ENCODE results near the gene CDH23. TPM values are rescaled to one million over a fixed set of nuclear protein-coding genes. Genes with fewer than 3 reads are reported as not detected.

Gene CDH23
- total and polyA plus RNA-seq, 4 experiments from 2014 or later = 1.8 to 5.4 (median 3.6) TPM

GRCh38 chr10:71368643-71369042 is 28.1 kb upstream of the CDH23 start:
- Mint-ChIP-seq H3K9me3 (no peaks in the 10 kb centered on the region), H3K4me1 (no peaks in the 10 kb centered on the region), H3K4me3 (no peak overlapping the region), H3K27ac (no peak overlapping the region), H3K36me3 (peaks cover 4 to 7% of the 10 kb centered on the region in 2 donors), H3K27me3 (peaks cover 5 to 12% of the 10 kb centered on the region in 2 donors)
- Histone ChIP-seq H3K27ac (ENCODE audit: low read depth, low read length) (no peak overlapping the region), H3K36me3 (ENCODE audit: insufficient read depth, low read length) (no peaks in the 10 kb centered on the region), H3K4me3 (ENCODE audit: low read length in 2 of 2) (no peak overlapping the region), H3K9me3 (ENCODE audit: control insufficient read depth in 1 of 2, low read length in 2 of 2) (no peaks in the 10 kb centered on the region), H3K4me1 (ENCODE audit: insufficient read depth, low read length) (no peaks in the 10 kb centered on the region), H3K27me3 (ENCODE audit: insufficient read depth, low read length) (no peaks in the 10 kb centered on the region)
- intact Hi-C loops (cut with micrococcal nuclease) = no loop called here
- POLR2A ChIA-PET (ENCODE audit: partially characterized antibody) = interaction anchor here (2.6 kb wide), 1 partner anchor 9 kb away, joined by 8 read pairs; no protein-coding TSS in a partner anchor
- CTCF ChIA-PET (ENCODE audit: partially characterized antibody) = no interaction called here
- no peak for DNase-seq

GRCh38 chr10:71369602-71370001 is 27.1 kb upstream of the CDH23 start:
- ChIA-PET POLR2A (ENCODE audit: partially characterized antibody) (interaction anchor here (2.6 kb wide), 1 partner anchor 8 kb away, joined by 8 read pairs; no protein-coding TSS in a partner anchor), CTCF (ENCODE audit: partially characterized antibody) (interaction anchor here (1.4 kb wide), 1 partner anchor 23 kb away, joined by 3 read pairs; no protein-coding TSS in a partner anchor)
- H3K9me3 ChIP-seq (ENCODE audit: control insufficient read depth in 1 of 2, low read length in 2 of 2) = no peaks in the 10 kb centered on the region
- no peak overlapping the region for H3K27ac ChIP-seq (ENCODE audit: low read depth, low read length)
- Mint-ChIP-seq H3K27ac (no peak overlapping the region), H3K4me3 (no peak overlapping the region), H3K27me3 (peaks cover 5 to 14% of the 10 kb centered on the region in 2 donors), H3K36me3 (peaks cover 0 to 4% of the 10 kb centered on the region in 2 donors), H3K9me3 (no peaks in the 10 kb centered on the region), H3K4me1 (no peaks in the 10 kb centered on the region)
- intact Hi-C loops (cut with micrococcal nuclease) = no loop called here
- no peaks in the 10 kb centered on the region for H3K36me3 ChIP-seq (ENCODE audit: insufficient read depth, low read length)
- H3K27me3 ChIP-seq (ENCODE audit: insufficient read depth, low read length) = no peaks in the 10 kb centered on the region
- no peaks in the 10 kb centered on the region for H3K4me1 ChIP-seq (ENCODE audit: insufficient read depth, low read length)
- no peak overlapping the region for H3K4me3 ChIP-seq (ENCODE audit: low read length in 2 of 2)
- DNase-seq = no peak

GRCh38 chr10:71370031-71370430 is 26.7 kb upstream of the CDH23 start:
- no peaks in the 10 kb centered on the region for H3K36me3 ChIP-seq (ENCODE audit: insufficient read depth, low read length)
- Mint-ChIP-seq H3K36me3 (peaks cover 0 to 3% of the 10 kb centered on the region in 2 donors), H3K4me3 (no peak overlapping the region), H3K9me3 (no peaks in the 10 kb centered on the region), H3K27me3 (peaks cover 5 to 14% of the 10 kb centered on the region in 2 donors), H3K27ac (no peak overlapping the region), H3K4me1 (no peaks in the 10 kb centered on the region)
- intact Hi-C loops (cut with micrococcal nuclease) = no loop called here
- H3K27ac ChIP-seq (ENCODE audit: low read depth, low read length) = no peak overlapping the region
- H3K4me3 ChIP-seq (ENCODE audit: low read length in 2 of 2) = no peak overlapping the region
- H3K27me3 ChIP-seq (ENCODE audit: insufficient read depth, low read length) = no peaks in the 10 kb centered on the region
- CTCF ChIA-PET (ENCODE audit: partially characterized antibody) = interaction anchor here (1.4 to 2.3 kb wide), 2 partner anchors 14 to 23 kb away, joined by 3 to 8 read pairs; no protein-coding TSS in a partner anchor
- H3K9me3 ChIP-seq (ENCODE audit: control insufficient read depth in 1 of 2, low read length in 2 of 2) = no peaks in the 10 kb centered on the region
- POLR2A ChIA-PET (ENCODE audit: partially characterized antibody) = interaction anchor here (2.6 kb wide), 1 partner anchor 7 kb away, joined by 8 read pairs; no protein-coding TSS in a partner anchor
- H3K4me1 ChIP-seq (ENCODE audit: insufficient read depth, low read length) = no peaks in the 10 kb centered on the region
- DNase-seq = no peak

- Histone ChIP-seq H3K4me3 (ENCODE audit: low read length in 2 of 2) (no peak overlapping the region), H3K27me3 (ENCODE audit: insufficient read depth, low read length) (no peaks in the 10 kb centered on the region), H3K9me3 (ENCODE audit: control insufficient read depth in 1 of 2, low read length in 2 of 2) (no peaks in the 10 kb centered on the region), H3K27ac (ENCODE audit: low read depth, low read length) (no peak overlapping the region), H3K36me3 (ENCODE audit: insufficient read depth, low read length) (no peaks in the 10 kb centered on the region), H3K4me1 (ENCODE audit: insufficient read depth, low read length) (no peaks in the 10 kb centered on the region)
- Mint-ChIP-seq H3K27me3 (peaks cover 5 to 14% of the 10 kb centered on the region in 2 donors), H3K4me1 (peaks cover under 1 to 5% (median 1%) of the 10 kb centered on the region in 4 donors), H3K36me3 (no peaks in the 10 kb centered on the region), H3K9me3 (no peaks in the 10 kb centered on the region), H3K4me3 (no peak overlapping the region), H3K27ac (no peak overlapping the region)
- no peak for DNase-seq
- intact Hi-C loops (cut with micrococcal nuclease) = no loop called here
- CTCF ChIA-PET (ENCODE audit: partially characterized antibody) = interaction anchor here (2.3 kb wide), 1 partner anchor 13 kb away, joined by 8 read pairs; no protein-coding TSS in a partner anchor
- POLR2A ChIA-PET (ENCODE audit: partially characterized antibody) = no interaction called here
These were observed 25.0 kb upstream of the CDH23 start for GRCh38 chr10:71371750-71372166.

GRCh38 chr10:71372882-71373495 is 23.7 kb upstream of the CDH23 start:
- intact Hi-C loops (cut with micrococcal nuclease) = no loop called here
- Mint-ChIP-seq H3K27me3 (peaks cover 5 to 14% of the 10 kb centered on the region in 2 donors), H3K27ac (no peak overlapping the region), H3K4me1 (peaks cover 4 to 11% (median 7%) of the 10 kb centered on the region in 4 donors), H3K9me3 (no peaks in the 10 kb centered on the region), H3K36me3 (no peaks in the 10 kb centered on the region), H3K4me3 (no peak overlapping the region)
- H3K4me1 ChIP-seq (ENCODE audit: insufficient read depth, low read length) = no peaks in the 10 kb centered on the region
- H3K4me3 ChIP-seq (ENCODE audit: low read length in 2 of 2) = no peak overlapping the region
- H3K36me3 ChIP-seq (ENCODE audit: insufficient read depth, low read length) = no peaks in the 10 kb centered on the region
- H3K27me3 ChIP-seq (ENCODE audit: insufficient read depth, low read length) = no peaks in the 10 kb centered on the region
- ChIA-PET POLR2A (ENCODE audit: partially characterized antibody) (no interaction called here), CTCF (ENCODE audit: partially characterized antibody) (interaction anchor here (1.1 to 1.8 kb wide), 2 partner anchors 9 to 53 kb away, joined by 3 read pairs; partner anchors contain the start of gene SLC29A3)
- no peaks in the 10 kb centered on the region for H3K9me3 ChIP-seq (ENCODE audit: control insufficient read depth in 1 of 2, low read length in 2 of 2)
- DNase-seq = no peak
- no peak overlapping the region for H3K27ac ChIP-seq (ENCODE audit: low read depth, low read length)

GRCh38 chr10:71374481-71375233 is 22.1 kb upstream of the CDH23 start:
- H3K9me3 ChIP-seq (ENCODE audit: control insufficient read depth in 1 of 2, low read length in 2 of 2) = no peaks in the 10 kb centered on the region
- Mint-ChIP-seq H3K36me3 (no peaks in the 10 kb centered on the region), H3K9me3 (no peaks in the 10 kb centered on the region), H3K27ac (no peak overlapping the region), H3K4me1 (peaks cover 4 to 11% (median 7%) of the 10 kb centered on the region in 4 donors), H3K4me3 (peak overlapping the region in 1 of 8 donors; percentile 2), H3K27me3 (peaks cover 5 to 8% of the 10 kb centered on the region in 2 donors)
- H3K27me3 ChIP-seq (ENCODE audit: insufficient read depth, low read length) = no peaks in the 10 kb centered on the region
- intact Hi-C loops (cut with micrococcal nuclease) = no loop called here
- CTCF ChIA-PET (ENCODE audit: partially characterized antibody) = interaction anchor here (1.8 to 3.6 kb wide), 2 partner anchors 11 to 55 kb away, joined by 3 to 26 read pairs; partner anchors contain the start of gene SLC29A3
- POLR2A ChIA-PET (ENCODE audit: partially characterized antibody) = no interaction called here
- H3K27ac ChIP-seq (ENCODE audit: low read depth, low read length) = no peak overlapping the region
- H3K4me1 ChIP-seq (ENCODE audit: insufficient read depth, low read length) = no peaks in the 10 kb centered on the region
- no peak for DNase-seq
- no peaks in the 10 kb centered on the region for H3K36me3 ChIP-seq (ENCODE audit: insufficient read depth, low read length)
- H3K4me3 ChIP-seq (ENCODE audit: low read length in 2 of 2) = no peak overlapping the region

GRCh38 chr10:71375952-71376351 is 20.8 kb upstream of the CDH23 start:
- Histone ChIP-seq H3K4me1 (ENCODE audit: insufficient read depth, low read length) (no peaks in the 10 kb centered on the region), H3K27ac (ENCODE audit: low read depth, low read length) (no peak overlapping the region), H3K36me3 (ENCODE audit: insufficient read depth, low read length) (no peaks in the 10 kb centered on the region), H3K27me3 (ENCODE audit: insufficient read depth, low read length) (no peaks in the 10 kb centered on the region), H3K9me3 (ENCODE audit: control insufficient read depth in 1 of 2, low read length in 2 of 2) (no peaks in the 10 kb centered on the region), H3K4me3 (ENCODE audit: low read length in 2 of 2) (no peak overlapping the region)
- H3K4me3 Mint-ChIP-seq = peak overlapping the region in 6 of 8 donors; percentile 48 to 87 (median 59)
- ChIA-PET POLR2A (ENCODE audit: partially characterized antibody) (interaction anchor here (1.1 to 2.5 kb wide), 3 partner anchors 21 to 475 kb away, joined by 3 to 17 read pairs (median 9); partner anchors contain the start of genes CDH23, PSAP and SLC29A3), CTCF (ENCODE audit: partially characterized antibody) (interaction anchor here (0.7 to 4.3 kb wide), 7 partner anchors 9 to 1192 kb away, joined by 3 to 26 read pairs (median 6); no protein-coding TSS in a partner anchor)
- H3K27me3 Mint-ChIP-seq = peaks cover 5 to 7% of the 10 kb centered on the region in 2 donors
- DNase-seq = no peak
- intact Hi-C loops (cut with micrococcal nuclease) = no loop called here
- H3K9me3 Mint-ChIP-seq = no peaks in the 10 kb centered on the region
- H3K27ac Mint-ChIP-seq = peak overlapping the region in 2 of 7 donors; percentile 2 to 55
- H3K36me3 Mint-ChIP-seq = no peaks in the 10 kb centered on the region
- H3K4me1 Mint-ChIP-seq = peaks cover 4 to 11% (median 7%) of the 10 kb centered on the region in 4 donors

All from CD4-positive, alpha-beta memory T cell (primary cell).